Dedifferentiated amniotic fluid mesenchymal stem cell (primary cell): Measurements from ENCODE around the gene PARVB.
A peak's percentile ranks its signal among the peaks of the same experiment; 100 is the strongest.

Source experiments
- DNase-seq: peaks from one replicate; pipeline ENCODE4 v3.0.0-alpha.2; 2016; ENCODE audit errors: extremely low spot score

PARVB gene

DNA sequence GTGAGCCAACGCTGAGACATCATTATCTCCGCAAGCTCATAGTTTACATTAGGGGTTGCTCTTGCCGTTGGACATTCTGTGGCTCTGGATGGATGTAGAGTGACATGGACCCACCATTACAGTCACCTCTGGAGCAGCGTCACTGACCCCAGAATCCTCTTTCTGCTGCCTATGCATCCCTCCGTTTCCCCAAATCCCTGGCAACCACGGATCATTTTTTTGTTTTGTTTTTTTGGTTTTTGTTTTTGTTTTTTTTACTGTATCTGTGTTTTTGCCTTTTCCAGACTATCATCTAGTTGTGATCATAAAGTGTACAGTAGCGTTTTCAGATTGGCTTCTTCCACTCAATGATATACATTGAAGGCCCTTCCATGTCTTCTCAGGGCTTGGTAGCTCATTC lies 4.0 kb downstream of the PARVB start:
- no peak for DNase-seq

DNA sequence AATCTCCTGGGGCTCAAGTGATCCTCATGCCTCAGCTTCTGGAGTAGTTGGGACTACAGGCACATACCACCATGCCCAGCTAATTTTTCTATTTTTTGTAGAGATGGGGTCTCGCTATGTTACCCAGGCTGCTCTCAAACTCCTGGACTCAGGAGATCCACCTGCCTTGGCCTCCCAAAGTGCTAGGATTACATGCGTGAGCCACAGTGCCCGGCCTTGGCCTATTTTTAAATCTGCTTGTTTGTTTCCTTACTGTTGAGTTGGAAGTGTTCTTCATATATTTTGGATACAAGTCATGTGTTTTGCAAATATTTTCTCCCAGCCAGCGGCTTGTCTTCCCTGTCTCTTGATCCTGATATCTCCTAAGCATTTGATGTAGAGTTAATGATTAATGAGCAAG lies 5.0 kb downstream of the PARVB start:
- no peak for DNase-seq

DNA sequence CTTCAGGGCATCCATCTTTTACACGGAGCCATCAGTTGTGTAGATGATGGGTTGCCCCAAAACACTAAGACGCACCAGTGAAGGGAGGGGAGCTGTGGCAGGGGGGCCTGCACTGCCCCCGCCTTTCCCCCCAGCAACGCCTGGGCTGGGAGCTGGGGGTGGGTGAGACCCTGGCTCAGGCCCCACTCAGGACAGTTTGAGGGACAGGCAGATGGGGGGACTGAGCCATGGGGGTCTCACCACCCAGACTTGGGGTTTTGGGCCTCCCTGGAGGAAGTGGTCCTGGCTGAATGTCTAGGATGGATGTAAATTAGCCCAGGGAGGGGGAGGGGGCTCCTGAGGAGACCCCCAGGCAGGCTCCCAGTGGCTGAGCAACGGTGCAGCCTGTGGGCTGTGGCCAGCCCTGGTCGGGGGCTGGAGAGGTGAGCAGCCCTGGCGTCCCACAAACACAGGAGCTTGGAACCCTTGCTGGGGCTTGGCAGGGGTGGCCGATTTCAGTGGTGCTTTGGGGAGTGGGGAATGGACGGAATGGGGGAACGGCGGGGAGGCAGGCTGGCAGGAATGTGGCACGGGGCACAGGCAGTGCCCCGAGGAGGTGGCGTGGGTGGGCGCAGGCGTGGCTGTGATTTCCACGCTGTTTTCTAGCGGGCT lies 6.1 kb downstream of the PARVB start:
- no peak for DNase-seq

DNA sequence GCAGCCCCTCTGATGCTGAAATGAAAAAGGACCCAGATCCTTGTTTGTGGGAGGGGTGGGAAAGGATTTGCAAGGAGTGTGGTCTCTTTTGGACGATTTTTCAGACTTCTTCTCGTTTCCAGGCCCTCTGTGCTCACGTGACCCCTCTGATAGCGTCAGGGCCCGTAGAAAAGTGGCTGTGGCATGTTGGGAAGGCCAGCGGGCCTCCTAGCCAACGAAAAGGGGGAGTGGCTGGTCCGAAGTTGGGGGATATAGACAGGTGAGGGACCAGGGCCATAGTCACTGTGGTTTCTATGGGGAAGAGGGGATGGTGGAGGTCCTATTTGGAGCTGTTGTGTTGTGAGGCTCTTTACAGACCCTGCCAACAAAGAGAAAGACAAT lies 6.6 kb downstream of the PARVB start:
- no peak for DNase-seq

DNA sequence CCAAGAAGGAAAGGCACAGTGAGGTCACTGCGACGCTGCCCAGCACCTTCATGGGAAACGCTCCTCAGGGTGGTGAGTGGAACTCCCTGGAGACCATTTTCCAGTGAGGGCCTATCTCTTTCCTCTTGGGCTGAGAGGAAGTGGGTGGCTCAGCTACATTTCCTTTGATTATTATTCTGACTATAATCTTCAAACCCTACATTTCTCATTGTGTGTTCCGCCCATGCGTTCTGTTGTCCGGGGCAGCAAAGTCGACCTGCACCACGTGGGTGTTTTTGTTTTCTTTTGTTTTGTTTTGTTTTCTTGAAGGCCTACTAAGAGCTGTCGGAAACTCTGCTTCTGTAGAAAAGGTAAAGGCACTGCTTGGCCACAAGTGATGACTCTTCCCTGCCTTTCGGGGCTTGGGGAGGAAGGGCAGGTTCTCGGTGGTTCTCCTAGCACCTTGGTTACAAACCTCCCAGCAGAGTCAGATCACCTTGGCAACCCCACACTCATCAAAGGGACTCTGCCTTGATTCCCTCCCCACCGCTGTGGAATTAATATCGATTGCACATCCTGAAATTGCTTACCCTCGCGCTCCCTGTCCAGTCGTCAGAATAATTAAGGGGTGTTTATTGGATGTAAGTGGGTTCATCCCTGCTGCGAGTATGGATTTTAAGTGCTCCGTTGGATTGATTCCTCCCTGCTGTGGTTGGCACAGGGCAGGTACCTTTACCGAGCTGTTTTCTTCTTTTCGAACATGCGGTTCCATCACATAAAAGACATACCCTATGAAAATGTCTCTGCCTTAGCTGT lies 7.3 kb downstream of the PARVB start:
- no peak for DNase-seq

DNA sequence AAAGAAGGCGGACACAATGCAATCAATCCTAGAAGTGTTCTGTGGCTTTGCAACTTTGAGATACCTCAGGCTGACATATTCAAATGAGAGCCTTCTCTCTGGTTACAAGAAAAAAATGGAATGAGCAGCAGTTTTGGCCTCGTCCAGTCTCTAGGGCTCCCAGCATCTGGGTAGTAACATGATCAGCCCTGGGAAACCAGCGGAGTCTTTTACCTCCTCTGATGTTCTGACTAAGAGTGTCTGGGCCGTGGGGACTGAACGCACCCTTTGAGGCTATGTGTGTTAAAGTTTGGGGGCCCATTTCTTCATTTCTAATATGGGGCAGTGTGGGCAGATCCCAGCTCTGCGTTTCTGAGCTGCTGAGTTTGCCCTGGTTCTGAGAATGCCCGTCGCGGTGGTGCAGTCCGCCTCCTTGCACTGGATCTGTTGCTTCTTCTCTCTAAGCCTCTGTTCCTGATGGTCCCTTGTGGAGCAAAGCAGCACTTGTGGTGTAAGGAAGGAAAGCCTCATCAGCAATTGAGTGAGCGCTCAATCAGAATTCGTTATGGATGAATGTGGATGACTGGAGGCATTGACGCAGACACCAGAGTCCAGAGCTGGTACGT lies 8.1 kb downstream of the PARVB start:
- DNase-seq: no peak

DNA sequence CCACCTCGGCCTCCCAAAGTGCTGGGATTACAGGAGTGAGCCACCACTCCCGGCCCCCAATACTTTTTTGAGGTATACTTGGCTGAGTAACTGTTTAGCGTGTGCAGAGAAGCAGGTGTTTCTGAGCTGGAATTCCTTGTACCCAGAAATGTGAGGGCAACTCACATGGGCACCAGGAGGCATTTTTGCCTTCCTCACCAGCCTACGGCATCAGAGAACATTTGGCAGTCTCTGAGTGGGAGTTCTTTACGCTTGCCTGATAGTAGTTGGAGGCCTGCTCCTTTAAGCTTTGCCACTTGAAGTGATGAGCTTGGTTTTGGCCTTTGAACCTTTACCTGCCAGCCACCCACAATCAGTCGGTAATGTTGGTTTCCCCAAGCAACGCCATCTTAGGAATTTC lies 9.2 kb downstream of the PARVB start:
- no peak for DNase-seq

DNA sequence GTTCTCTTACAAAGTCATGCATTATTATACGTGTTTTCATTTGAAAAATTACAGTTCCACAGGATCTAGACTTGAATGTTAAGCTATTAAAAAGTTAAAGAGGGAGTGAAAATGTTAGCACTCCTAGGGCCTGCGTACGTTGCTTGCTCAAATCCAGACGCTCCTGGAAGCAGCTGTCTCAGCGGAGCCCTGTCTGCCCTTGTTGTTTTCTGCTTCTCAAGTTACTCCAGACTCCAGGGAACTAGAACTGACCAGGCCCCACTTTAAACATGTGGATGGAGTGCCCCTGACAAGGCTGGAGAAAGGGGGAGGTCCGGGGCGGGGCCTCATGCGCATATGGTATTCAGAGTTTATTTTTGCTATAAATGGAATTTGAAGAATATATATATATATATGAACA lies 9.6 kb downstream of the PARVB start:
- DNase-seq: no peak

DNA sequence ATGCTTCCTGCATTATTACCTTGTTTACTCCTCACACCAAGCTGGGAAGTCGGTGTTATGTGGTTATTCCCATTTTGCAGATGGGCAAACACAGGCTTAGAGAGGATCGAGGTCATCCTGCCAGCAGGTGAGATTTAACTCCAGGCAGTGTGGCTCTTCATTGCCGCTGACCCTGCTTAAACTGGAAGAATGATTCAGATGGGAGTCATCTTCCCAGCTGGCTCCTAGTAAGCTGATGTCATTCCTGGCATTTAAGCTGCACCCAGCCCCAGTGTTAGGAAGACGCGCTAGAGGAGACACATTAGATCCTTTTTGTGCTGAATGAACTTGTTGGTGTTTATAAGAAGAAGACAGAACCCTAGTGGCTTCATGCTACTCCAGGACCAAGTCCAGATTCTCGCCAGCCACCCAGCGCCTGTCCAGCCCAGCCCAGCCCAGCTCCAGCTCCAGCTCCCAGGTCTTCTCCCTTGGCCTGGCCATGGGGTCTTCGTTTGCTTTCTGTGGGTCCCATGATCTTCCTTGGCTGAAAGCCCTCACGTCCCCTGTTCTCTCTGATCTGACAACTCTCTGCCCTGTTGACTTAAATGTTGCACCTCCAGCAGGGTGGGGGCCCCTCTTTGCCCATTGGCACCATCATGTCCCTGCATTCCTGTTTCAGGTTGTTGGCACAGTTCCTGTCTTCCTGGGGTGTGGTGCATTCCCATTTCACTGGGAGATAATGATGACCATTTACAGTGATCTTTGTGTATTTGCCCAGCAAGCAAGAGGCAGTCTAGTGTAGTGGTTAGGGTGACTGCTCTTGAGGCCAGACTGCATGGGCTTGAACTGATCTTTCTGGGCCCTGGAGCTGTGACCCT lies 13.6 kb downstream of the PARVB start:
- peak; percentile 89 for DNase-seq

DNA sequence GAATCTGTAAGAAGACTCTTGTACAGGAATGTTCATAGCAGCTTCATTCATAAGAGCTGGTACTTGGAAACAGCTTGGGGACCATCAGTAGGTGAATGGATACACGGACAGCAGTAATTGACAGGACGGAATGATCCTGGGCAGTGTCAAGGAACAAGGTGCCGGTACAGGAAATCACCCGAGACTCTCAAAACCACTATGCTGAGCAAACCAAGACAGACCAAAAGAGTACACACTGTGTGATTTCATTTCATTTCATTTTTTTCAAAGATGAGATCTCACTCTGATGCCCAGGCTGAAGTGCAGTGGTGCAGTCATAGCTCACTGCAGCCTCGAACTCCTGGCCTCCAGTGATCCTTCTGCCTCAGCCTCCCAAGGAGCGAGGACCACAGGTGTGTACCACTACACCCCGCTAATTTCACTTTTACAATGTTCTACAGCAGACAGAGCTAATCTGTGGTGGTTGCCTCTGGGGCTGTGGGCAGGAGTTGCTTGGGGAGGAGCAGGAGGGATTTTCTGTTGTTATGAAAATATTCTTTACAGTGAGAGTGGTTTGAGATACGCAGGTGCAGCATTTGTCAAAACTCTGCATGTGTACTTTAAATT lies 15.6 kb downstream of the PARVB start:
- DNase-seq: no peak

DNA sequence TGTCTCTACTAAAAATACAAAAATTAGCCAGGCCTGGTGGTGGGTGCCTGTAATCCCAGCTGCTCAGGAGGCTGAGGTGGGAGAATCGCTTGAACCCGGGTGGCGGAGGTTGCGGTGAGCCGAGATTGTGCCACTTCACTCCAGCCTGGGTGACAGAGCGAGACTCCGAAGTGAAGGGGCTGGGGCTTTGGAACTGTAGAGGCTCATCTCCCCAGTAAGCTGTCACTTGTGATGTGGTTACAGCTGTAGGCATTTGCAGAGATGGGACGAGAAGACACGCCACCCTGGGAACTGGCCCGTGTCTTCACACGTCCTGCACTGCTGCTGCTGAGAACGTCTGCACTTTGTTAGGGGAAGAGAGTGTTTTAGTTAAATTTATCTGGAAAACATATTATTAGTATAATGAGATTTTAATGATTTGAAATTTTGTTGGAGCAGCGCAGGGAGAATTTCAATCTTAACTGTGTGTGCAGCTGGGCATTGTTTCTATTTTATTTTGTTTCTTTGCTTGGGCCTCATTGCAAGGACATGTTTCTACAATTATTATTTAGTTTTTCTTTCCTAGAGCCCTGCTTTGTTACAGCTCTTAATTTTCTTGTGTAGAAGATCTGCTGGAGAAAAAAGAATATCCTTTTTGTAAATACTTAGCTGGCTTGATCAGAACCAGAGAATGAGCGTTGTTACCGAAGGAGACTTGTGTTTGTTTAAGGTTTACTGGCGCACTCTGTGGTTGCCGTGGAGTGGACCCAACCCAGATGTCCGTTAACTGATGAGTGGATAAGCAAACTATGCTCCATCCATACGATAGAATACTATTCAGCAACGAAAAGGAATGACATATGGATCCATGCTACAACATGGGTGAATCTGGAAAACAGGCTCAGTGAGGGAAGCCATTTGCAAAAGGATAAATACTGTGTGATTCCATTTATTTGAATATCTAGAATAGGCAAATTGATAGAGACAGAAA lies 18.4 kb downstream of the PARVB start:
- no peak for DNase-seq

DNA sequence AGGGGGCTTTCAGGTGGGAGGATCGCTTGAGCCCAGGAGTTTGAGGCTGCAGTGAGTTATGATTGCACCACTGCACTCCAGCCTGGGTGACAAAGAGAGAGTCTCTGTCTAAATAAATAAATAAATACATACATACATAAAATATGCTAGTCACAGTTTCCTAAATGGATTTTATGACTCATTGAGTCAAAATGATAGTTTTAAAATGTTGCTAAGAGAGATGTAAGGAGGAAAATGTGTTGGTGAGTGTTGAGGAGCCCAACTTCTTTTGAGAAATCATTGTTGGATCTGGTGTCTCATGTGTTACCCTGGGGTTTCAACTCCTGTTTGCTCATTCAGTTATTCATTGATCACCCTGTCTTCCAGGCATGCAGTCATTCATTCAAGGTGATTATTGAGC lies 21.0 kb downstream of the PARVB start:
- peak; percentile 77 for DNase-seq

DNA sequence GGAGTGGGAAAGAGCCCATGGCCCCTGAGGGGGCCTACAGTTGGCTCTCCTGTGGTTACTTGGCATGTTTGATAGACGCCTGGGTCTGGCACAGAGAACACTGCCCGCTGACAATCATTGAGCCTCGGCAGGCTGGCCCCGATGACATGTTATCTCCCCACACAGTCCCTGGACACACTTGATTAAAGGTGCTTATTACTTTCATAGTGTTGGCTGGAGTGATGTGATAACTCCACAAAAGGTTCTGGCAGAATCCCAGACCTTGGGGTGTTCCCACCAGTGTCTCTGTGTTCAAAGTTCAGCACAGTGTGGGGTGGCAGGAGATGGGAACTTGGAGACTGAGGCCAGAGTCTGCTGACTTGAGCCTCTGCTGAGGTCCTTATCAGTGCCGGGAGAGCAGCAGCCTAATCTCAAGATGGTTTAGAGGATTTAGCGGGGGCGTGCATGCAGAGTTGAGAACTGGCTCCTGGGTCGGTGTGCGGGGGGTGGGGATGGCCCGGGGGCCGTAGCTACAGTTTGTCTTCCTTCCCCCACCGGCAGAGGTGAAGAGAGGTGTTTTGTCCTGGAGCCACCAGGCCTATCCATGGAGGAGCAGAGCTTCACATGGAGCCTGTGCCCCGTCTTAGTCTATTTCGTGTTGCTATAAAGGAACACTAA lies 22.5 kb downstream of the PARVB start:
- DNase-seq: no peak

DNA sequence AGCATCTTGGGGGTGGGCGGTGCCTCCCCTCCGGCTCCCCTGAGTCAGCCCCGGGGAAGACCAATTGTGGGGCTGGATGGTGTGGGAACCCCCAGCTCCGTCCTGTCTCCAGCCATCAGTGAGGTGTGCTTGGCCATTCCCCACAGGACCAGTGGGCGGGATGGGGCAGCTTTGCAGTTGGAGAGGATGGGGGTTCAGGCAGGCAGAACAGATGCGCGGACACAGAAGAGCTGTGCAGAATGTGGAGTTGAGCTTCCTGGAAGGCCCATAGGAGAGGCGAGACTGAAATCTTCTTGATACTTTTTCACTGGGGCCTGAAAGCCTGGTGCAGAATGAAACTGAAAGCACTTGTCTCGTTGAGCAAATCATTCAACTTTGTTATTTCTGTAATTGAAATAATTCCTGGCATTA lies 23.8 kb downstream of the PARVB start:
- no peak for DNase-seq

DNA sequence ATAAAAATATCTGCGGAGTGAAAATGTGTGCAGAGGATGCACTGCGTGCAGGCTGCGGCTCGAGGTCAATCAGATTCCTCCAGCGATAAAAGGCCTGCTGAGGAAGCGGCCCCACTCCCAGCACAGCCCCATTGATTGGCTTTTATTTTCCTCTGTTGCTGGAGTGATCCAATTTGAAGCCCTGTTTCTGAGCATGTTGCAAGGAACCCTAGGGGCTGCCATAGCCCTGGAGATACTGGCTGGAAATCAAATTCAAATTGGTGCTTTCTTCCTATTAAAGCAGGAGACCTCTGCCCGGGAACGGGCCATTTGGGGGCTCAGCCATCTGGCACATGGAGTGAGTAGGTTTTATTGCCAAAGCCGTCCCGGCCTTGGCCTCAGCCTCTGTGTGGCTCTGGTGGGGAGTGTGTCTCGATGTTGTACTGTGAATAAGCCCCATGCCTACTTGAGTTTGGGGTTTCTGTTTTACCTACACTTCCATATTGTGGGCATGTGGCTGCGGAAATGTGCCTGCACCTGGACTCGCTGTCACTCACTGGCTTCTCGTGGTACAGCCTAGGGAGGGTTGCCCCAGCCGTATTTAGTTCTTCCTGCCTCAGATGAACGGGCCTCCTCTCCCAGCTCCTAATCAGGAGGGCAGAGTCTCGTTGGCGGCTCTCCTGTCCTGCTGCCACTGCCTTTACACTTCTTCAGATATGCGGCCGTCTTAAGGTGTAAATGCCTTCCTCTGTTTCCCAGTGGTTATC lies 25.6 kb downstream of the PARVB start:
- no peak for DNase-seq

DNA sequence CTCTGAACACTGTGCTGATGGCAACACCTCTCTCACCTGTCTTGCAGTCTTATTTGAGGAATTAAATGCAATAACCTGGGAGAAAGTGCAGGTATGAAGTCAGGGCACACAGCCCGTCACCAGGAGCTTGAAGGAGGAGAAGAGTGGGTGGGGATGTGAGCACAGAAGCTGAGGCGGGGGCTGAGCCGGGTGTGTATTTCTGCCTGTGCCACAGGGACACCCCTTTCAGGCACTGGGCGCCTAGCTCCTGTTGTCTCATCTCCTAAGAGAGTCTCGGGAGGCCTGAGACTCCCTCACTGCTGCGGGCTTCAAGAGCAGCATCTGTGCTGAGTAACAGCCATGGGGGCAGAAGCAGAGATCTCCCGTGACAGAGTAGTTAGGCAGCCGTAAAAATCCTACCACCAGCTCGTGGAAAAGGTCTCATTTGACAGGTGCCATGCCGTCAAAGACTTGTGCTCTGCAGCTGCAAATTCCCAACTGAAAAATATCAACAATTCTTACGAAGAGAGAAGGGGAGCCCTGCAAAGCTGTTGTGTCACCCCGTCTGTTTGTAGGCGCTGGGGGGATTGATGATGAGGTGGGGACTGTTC lies 26.8 kb downstream of the PARVB start:
- DNase-seq: no peak

DNA sequence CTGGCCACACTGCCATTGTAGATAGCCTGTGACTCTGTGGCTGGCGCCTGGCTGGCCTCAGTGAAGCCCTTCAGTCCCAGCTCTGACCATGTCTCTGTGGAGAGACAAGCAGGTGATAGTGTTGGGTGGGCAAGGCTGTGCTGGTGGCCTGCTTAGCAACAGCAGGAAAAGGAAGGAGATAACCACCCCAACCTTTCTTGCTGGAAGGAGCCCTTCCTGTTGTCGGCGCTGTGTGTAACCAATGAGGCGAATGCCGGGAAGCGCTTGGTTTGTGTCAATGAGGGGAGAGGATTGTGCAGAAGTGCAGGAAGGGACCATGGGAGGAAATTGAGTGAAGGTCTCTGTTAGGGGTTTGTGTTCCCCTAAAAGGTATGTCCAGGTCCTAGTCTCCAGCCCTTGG lies 27.3 kb downstream of the PARVB start:
- no peak for DNase-seq

DNA sequence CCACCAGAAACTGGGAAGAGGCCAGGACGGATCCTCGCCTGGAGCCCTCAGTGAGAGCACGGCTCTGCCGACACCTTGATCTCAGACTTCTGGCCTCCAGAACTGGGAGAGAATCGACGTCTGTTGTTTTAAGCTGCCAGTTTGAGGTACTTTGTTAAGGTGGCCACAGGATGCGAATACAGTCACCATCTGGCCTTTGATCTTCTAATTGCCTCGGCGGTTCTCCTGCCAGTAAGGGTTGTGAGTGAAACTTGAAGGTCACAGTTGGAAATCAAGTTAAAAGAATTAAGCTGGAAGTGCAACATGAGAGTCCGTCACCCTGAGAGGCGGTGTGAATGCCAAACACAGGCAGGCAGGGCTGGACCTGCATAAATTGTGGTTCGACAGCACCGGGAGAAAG lies 27.9 kb downstream of the PARVB start:
- DNase-seq: no peak

DNA sequence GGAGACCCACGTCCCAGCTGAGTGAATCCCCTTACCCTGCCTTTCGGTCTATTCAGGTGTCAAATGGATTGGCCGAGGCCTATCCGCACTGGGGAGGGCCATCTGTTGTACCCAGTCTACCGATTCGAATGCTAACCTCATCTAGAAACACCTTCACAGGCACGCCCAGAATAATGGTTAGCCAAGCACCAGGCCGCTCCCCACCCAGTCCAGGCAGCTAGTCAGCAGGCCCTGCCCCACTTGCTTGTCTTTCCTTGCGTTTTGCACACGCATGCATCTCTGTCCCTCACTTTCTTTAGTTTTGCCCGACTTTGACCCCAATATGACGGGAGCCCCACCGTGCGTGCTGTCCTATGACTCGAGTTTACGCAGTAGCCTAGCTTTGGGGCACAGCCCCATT lies 31.7 kb downstream of the PARVB start:
- DNase-seq: no peak
